Measurements from ENCODE around the gene CADPS2.

GRCh38 chr7:122572706-122573105 lies 313.6 kb downstream of the CADPS2 start:
- TF ChIP-seq, protein P1, sequence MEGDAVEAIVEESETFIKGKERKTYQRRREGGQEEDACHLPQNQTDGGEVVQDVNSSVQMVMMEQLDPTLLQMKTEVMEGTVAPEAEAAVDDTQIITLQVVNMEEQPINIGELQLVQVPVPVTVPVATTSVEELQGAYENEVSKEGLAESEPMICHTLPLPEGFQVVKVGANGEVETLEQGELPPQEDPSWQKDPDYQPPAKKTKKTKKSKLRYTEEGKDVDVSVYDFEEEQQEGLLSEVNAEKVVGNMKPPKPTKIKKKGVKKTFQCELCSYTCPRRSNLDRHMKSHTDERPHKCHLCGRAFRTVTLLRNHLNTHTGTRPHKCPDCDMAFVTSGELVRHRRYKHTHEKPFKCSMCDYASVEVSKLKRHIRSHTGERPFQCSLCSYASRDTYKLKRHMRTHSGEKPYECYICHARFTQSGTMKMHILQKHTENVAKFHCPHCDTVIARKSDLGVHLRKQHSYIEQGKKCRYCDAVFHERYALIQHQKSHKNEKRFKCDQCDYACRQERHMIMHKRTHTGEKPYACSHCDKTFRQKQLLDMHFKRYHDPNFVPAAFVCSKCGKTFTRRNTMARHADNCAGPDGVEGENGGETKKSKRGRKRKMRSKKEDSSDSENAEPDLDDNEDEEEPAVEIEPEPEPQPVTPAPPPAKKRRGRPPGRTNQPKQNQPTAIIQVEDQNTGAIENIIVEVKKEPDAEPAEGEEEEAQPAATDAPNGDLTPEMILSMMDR (conservative IDR thresholded peaks at IDR 0.05; ENCODE audit: low read length), result no peak
- no peak for TF ChIP-seq EZH2phosphoT487 (IDR thresholded peaks at IDR 0.05; ENCODE audit: borderline replicate concordance, low read depth, low read length)
